HUES6 (cell line): Measurements from ENCODE around the gene DPP9.

ENCODE experiments used
- H3K27ac ChIP-seq: 2 replicates; pipeline ENCODE4 v1.7.0; 2013; ENCODE audit warnings: low read depth, mild to moderate bottlenecking, low read length, inconsistent platforms
- H3K27me3 ChIP-seq: 2 replicates; pipeline ENCODE4 v1.6.1; 2013; ENCODE audit warnings: low read length; ENCODE audit not compliant: control insufficient read depth, insufficient read depth
- H3K36me3 ChIP-seq: 2 replicates; pipeline ENCODE4 v1.6.1; 2013; ENCODE audit warnings: low read length; ENCODE audit not compliant: control insufficient read depth, insufficient read depth
- H3K4me1 ChIP-seq: 2 replicates; pipeline ENCODE4 v1.6.1; 2013; ENCODE audit warnings: low read length; ENCODE audit not compliant: control insufficient read depth, insufficient read depth
- H3K4me3 ChIP-seq: 2 replicates; pipeline ENCODE4 v1.5.1; 2013; ENCODE audit warnings: low read depth, low read length
- H3K9ac ChIP-seq: one replicate; pipeline ENCODE4 v1.6.1; 2013; ENCODE audit warnings: mild to moderate bottlenecking, low read length
- H3K9me3 ChIP-seq: 2 replicates; pipeline ENCODE4 v1.6.1; 2013; ENCODE audit warnings: low read depth, low read length; ENCODE audit not compliant: control insufficient read depth, insufficient read depth

The DPP9 gene

GRCh38 chr19:4669723-4670480, 53.7 kb downstream of the DPP9 start, which contains the start of gene MYDGF:
MYDGF (minus strand) TSS chr19:4670342; CDS start chr19:4670334, 8 bp downstream.
- H3K36me3 ChIP-seq = peaks cover 19% of the 10 kb centered on the region
- H3K27me3 ChIP-seq = no peaks in the 10 kb centered on the region
- H3K4me1 ChIP-seq = peaks cover 3% of the 10 kb centered on the region; the same call in 1 of the 2 replicates
- H3K4me3 ChIP-seq = peak within 1 kb of the TSS; percentile 97
- no peaks in the 10 kb centered on the region for H3K9me3 ChIP-seq
- peak within 1 kb of the TSS; percentile 86 for H3K9ac ChIP-seq
- peak within 1 kb of the TSS; percentile 42; the same call in 1 of the 2 replicates for H3K27ac ChIP-seq

GRCh38 chr19:4664642-4665041, 59.0 kb downstream of the DPP9 start:
- no peak overlapping the region for H3K27ac ChIP-seq
- no peak overlapping the region for H3K4me3 ChIP-seq
- H3K27me3 ChIP-seq = no peaks in the 10 kb centered on the region
- H3K9me3 ChIP-seq = no peaks in the 10 kb centered on the region
- no peak overlapping the region for H3K9ac ChIP-seq
- H3K36me3 ChIP-seq = peaks cover 52% of the 10 kb centered on the region
- H3K4me1 ChIP-seq = peaks cover 3% of the 10 kb centered on the region; the same call in 1 of the 2 replicates

DNA sequence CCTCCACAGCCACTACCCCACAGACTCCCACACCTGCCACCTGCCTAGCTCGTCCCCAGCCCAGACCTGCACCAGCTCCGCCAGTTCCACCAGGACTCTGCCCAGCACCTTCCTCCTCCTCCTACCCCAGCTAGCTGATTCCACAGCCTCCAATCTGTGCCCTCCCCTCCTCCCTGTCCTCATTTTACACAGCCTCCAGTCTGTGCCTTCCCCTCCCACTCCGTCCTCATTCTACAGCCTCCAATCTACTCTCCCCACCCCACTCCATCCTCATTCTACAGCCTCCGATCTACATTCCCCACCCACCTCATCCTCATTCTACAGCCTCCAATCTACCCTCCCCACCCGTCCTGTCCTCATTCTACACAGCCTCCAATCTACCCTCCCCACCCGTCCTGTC, 60.8 kb downstream of the DPP9 start:
- Histone ChIP-seq H3K27ac (no peak overlapping the region), H3K9ac (no peak overlapping the region), H3K9me3 (no peaks in the 10 kb centered on the region; the same call in 1 of the 2 replicates), H3K36me3 (peaks cover 59% of the 10 kb centered on the region), H3K4me3 (no peak overlapping the region), H3K4me1 (no peaks in the 10 kb centered on the region), H3K27me3 (no peaks in the 10 kb centered on the region)

- H3K27ac ChIP-seq = no peak overlapping the region
- no peaks in the 10 kb centered on the region; the same call in 1 of the 2 replicates for H3K9me3 ChIP-seq
- H3K36me3 ChIP-seq = peaks cover 66% of the 10 kb centered on the region
- H3K4me3 ChIP-seq = no peak overlapping the region
- no peak overlapping the region for H3K9ac ChIP-seq
- no peaks in the 10 kb centered on the region for H3K4me1 ChIP-seq
- H3K27me3 ChIP-seq = no peaks in the 10 kb centered on the region
Observed at GRCh38 chr19:4662020-4662695, 61.5 kb downstream of the DPP9 start.

- Histone ChIP-seq H3K27ac (no peak overlapping the region), H3K36me3 (peaks cover 70% of the 10 kb centered on the region), H3K4me1 (no peaks in the 10 kb centered on the region), H3K4me3 (no peak overlapping the region), H3K9ac (no peak overlapping the region), H3K9me3 (no peaks in the 10 kb centered on the region; the same call in 1 of the 2 replicates), H3K27me3 (no peaks in the 10 kb centered on the region)
Observed at GRCh38 chr19:4660993-4661392, 62.6 kb downstream of the DPP9 start.

DNA sequence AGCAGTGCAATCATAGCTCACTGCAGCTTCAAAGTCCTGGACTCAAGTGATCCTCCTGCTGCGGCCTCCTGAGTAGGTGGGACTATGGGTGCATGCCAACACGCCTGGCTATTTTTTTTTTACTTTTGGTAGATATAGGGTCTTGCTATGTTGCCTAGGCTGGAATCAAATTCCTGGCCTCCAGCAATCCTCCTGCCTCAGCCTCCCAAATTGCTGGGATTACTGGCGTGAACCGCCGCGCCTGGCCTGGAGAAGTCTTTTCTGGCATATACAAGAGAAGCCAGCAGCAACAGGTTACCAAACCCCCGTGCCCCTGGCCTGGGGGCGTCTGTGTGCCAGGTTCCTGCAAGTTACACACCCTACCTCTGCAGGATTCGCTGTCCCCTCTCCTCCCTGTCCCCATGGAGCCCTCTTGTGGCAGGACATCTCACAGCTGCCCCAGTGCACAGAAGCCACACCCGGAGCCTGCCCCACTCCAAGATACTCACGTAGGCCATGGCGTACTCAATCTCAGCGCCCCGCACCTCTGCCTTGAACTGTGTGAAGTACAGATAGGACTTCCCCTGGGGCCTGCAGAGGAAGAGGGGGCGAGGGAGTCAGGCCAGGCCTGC, 63.4 kb downstream of the DPP9 start:
- Histone ChIP-seq H3K4me1 (no peaks in the 10 kb centered on the region), H3K36me3 (peaks cover 68% of the 10 kb centered on the region), H3K9ac (peak overlapping the region; percentile 34), H3K4me3 (no peak overlapping the region), H3K27me3 (no peaks in the 10 kb centered on the region), H3K27ac (no peak overlapping the region), H3K9me3 (no peaks in the 10 kb centered on the region; the same call in 1 of the 2 replicates)

DNA sequence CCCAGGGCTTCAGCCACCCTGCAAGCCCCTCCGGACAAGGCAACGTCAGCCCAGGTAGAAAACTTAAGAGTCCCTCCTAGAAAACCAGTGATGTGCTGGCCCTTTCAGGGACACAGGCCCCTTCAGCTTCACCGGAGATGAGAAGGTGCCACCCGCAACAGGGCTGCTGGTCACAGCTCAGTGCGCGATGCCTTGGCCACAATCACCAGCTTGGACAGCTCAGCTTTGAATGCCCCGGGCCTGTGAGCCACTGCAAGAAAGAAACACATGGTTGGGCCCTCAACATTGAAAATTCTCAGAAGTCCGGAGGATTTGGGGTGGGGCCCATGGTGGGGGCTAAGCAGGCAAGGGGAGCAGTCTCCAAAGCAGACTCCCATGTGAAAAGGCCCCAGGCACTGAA, 65.8 kb downstream of the DPP9 start:
- H3K4me3 ChIP-seq = no peak overlapping the region
- no peaks in the 10 kb centered on the region for H3K27me3 ChIP-seq
- no peak overlapping the region for H3K27ac ChIP-seq
- no peaks in the 10 kb centered on the region for H3K4me1 ChIP-seq
- H3K9me3 ChIP-seq = no peaks in the 10 kb centered on the region; the same call in 1 of the 2 replicates
- peaks cover 60% of the 10 kb centered on the region for H3K36me3 ChIP-seq
- H3K9ac ChIP-seq = no peak overlapping the region

DNA sequence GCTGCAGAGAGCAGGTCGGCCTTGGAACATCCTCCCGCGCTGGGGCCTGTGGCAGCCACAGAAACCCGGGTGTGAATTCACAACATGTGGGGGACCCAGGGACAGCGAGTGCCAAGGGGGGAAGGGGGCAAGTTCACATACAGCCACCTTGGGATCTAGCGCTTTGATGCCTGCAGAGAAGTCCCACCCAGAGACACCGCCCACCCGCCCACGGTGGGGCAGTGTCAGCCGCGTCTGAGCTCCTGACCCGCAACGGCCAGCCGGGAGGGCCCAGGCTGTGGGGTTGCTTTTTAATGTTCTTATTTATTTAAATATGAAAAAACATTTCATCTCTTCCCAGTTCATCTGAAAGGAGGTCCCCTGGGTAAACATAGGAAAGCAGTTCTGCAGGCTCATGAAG, 66.4 kb downstream of the DPP9 start:
- Histone ChIP-seq H3K27ac (no peak overlapping the region), H3K27me3 (no peaks in the 10 kb centered on the region), H3K4me1 (no peaks in the 10 kb centered on the region), H3K9me3 (no peaks in the 10 kb centered on the region; the same call in 1 of the 2 replicates), H3K9ac (no peak overlapping the region), H3K4me3 (no peak overlapping the region), H3K36me3 (peaks cover 54% of the 10 kb centered on the region)

GRCh38 chr19:4656102-4656501, 67.5 kb downstream of the DPP9 start:
- Histone ChIP-seq H3K36me3 (peaks cover 49% of the 10 kb centered on the region), H3K9ac (no peak overlapping the region), H3K4me3 (no peak overlapping the region), H3K27ac (no peak overlapping the region), H3K9me3 (no peaks in the 10 kb centered on the region; the same call in 1 of the 2 replicates), H3K27me3 (no peaks in the 10 kb centered on the region), H3K4me1 (no peaks in the 10 kb centered on the region)

DNA sequence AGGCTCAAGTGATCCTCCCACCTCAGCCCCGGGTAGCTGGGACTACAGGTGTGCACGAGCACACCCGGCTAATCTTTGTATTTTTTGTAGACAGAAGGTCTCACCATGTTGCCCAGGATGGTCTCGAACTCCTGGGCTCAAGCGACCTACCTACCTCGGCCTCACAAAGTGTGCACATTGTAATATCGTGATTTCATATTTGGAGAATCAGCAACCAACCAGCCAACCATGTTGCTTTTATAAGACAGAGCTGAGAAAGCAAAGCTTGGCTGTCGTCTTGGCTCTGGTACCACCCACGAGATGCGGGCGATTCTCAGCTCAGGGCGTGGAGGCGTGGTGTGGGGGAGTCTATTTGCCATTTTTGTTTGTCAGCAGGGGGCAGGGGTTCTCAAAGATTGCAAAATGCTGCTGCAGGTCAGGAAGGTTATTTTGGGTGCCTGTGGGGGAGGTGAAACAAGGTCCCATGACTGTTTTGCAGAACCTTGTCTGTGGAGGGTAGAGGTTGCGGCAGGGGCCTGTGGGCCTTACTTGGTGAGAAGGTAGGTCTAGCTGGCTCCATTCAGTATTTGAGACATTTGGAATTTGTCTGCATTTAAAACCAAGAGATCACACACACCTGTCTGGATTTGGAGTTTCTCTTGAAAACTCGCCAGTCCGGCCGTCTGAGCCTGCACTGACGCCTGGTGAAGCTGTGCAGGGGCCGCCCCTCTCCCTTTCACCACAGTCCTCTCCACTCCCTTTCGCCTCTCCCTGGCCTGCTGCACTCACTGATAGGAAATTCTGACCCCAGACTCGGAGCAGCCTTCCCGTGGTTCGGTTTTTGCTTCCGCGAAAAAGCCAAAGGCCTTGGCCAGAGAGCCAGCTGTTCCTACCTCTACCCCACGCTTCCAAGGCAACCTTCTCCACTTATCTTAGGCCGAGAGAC, 68.9 kb downstream of the DPP9 start:
- no peaks in the 10 kb centered on the region for H3K27me3 ChIP-seq
- no peak overlapping the region for H3K27ac ChIP-seq
- H3K36me3 ChIP-seq = peaks cover 38% of the 10 kb centered on the region
- H3K4me3 ChIP-seq = no peak overlapping the region
- H3K4me1 ChIP-seq = no peaks in the 10 kb centered on the region
- H3K9me3 ChIP-seq = no peaks in the 10 kb centered on the region; the same call in 1 of the 2 replicates
- no peak overlapping the region for H3K9ac ChIP-seq
